Natural killer cell (primary cell): ENCODE results near the gene B3GNT3. TPM values are rescaled to one million over a fixed set of nuclear protein-coding genes. Genes with fewer than 3 reads are reported as not detected.

Experiments
- ATAC-seq, 3 donors: fragments of 150-1000 bp in 2 of 3; fragments of 200-7000 bp in 1 of 3; cut with Tn5 transposase; 1 replicate in 1 of 3; 2 replicates in 2 of 3; pipeline ENCODE4 v1.10.0; 2021; ENCODE audit warnings: mild to moderate bottlenecking in 2 of 3, moderate library complexity in 2 of 3
- DNase-seq, 2 donors: peaks; one replicate each; pipeline versions ENCODE4 v3.0.0 to v3.0.0-alpha.2; 2013 to 2021; ENCODE audit warnings: mixed read lengths in 1 of 2
- H3K27ac ChIP-seq: one replicate; pipeline ENCODE4 v1.5.1; 2013; ENCODE audit warnings: mild to moderate bottlenecking, low read length
- H3K27me3 ChIP-seq: one replicate; pipeline ENCODE4 v1.6.1; 2013; ENCODE audit warnings: low read length; ENCODE audit not compliant: control insufficient read depth, insufficient read depth
- H3K36me3 ChIP-seq: one replicate; pipeline ENCODE4 v1.6.1; 2013; ENCODE audit warnings: low read length; ENCODE audit not compliant: control insufficient read depth, insufficient read depth
- H3K4me1 ChIP-seq: one replicate; pipeline ENCODE4 v1.6.1; 2013; ENCODE audit warnings: low read length; ENCODE audit not compliant: control insufficient read depth, insufficient read depth
- H3K4me3 ChIP-seq: one replicate; pipeline ENCODE4 v1.5.1; 2013; ENCODE audit warnings: low read length
- H3K9me3 ChIP-seq: one replicate; pipeline ENCODE4 v1.6.1; 2013; ENCODE audit warnings: low read length; ENCODE audit not compliant: control insufficient read depth, insufficient read depth
- H3K27ac Mint-ChIP-seq, 2 donors: one replicate each; pipeline ENCODE4 v1.8.0; 2022; ENCODE audit warnings: mild to moderate bottlenecking in 2 of 2, mixed read lengths in 2 of 2, moderate library complexity in 1 of 2
- H3K27me3 Mint-ChIP-seq, 2 donors: one replicate each; pipeline ENCODE4 v1.8.0; 2022; ENCODE audit warnings: low read depth in 2 of 2, mixed read lengths in 2 of 2
- H3K36me3 Mint-ChIP-seq: one replicate; pipeline ENCODE4 v1.8.0; 2022; ENCODE audit warnings: mixed read lengths
- H3K4me1 Mint-ChIP-seq, 2 donors: one replicate each; pipeline ENCODE4 v1.8.0; 2022; ENCODE audit warnings: mixed read lengths in 2 of 2
- H3K4me3 Mint-ChIP-seq: one replicate; pipeline ENCODE4 v1.8.0; 2022; ENCODE audit warnings: mild to moderate bottlenecking, moderate library complexity, mixed read lengths
- H3K9me3 Mint-ChIP-seq, 2 donors: one replicate each; pipeline ENCODE4 v1.8.0; 2022; ENCODE audit warnings: mixed read lengths in 2 of 2
- WGBS: methylation state at CpG from one replicate; pipeline ENCODE4 v1.1.7; 2013; ENCODE audit warnings: missing lambda C conversion rate; ENCODE audit not compliant: insufficient coverage; 5-methylcytosine and 5-hydroxymethylcytosine counted together
- intact Hi-C: fragments of 100-400 bp; cut with micrococcal nuclease; formaldehyde crosslinking; loops from one replicate; pipeline ENCODE4 v1.14.2; 2022
- total RNA-seq, 4 donors: library from RNA; stranded (reverse); fragments of 120-200 nt in 1 of 4; gene quantifications; one replicate each; pipeline versions ENCODE4 v1.2.3 to v1.2.4, GENCODE V29; 2013 to 2022
- TF ChIP-seq, protein P1 (sequence below): fragments of 200-600 bp; IDR thresholded peaks from one replicate; pipeline ENCODE4 v1.8.0; 2022; ENCODE audit warnings: antibody characterized with exemption

Gene B3GNT3
- total RNA-seq, 3 donors from 2014 or later (not counting 1 experiment from before 2014, with no cell fraction given), result not detected

GRCh38 chr19:17835182-17836006 lies 40.5 kb downstream of the B3GNT3 start:
- Histone ChIP-seq H3K9me3 (no peaks in the 10 kb centered on the region), H3K36me3 (peaks cover 83% of the 10 kb centered on the region), H3K27ac (no peak overlapping the region), H3K4me3 (no peak overlapping the region), H3K27me3 (no peaks in the 10 kb centered on the region), H3K4me1 (no peaks in the 10 kb centered on the region)
- Mint-ChIP-seq H3K36me3 (peaks cover 14% of the 10 kb centered on the region), H3K4me1 (peaks cover 6 to 17% of the 10 kb centered on the region in 2 donors), H3K4me3 (no peak overlapping the region), H3K9me3 (no peaks in the 10 kb centered on the region), H3K27me3 (no peaks in the 10 kb centered on the region), H3K27ac (peak overlapping the region; percentile 25 to 66)
- DNase-seq, result no peak
- WGBS, result 90% methylated on average over 8 of the region's 8 CpGs
- TF ChIP-seq, protein P1, sequence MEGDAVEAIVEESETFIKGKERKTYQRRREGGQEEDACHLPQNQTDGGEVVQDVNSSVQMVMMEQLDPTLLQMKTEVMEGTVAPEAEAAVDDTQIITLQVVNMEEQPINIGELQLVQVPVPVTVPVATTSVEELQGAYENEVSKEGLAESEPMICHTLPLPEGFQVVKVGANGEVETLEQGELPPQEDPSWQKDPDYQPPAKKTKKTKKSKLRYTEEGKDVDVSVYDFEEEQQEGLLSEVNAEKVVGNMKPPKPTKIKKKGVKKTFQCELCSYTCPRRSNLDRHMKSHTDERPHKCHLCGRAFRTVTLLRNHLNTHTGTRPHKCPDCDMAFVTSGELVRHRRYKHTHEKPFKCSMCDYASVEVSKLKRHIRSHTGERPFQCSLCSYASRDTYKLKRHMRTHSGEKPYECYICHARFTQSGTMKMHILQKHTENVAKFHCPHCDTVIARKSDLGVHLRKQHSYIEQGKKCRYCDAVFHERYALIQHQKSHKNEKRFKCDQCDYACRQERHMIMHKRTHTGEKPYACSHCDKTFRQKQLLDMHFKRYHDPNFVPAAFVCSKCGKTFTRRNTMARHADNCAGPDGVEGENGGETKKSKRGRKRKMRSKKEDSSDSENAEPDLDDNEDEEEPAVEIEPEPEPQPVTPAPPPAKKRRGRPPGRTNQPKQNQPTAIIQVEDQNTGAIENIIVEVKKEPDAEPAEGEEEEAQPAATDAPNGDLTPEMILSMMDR, result no peak
- no peak for ATAC-seq
- intact Hi-C loops, result no loop called here

DNA sequence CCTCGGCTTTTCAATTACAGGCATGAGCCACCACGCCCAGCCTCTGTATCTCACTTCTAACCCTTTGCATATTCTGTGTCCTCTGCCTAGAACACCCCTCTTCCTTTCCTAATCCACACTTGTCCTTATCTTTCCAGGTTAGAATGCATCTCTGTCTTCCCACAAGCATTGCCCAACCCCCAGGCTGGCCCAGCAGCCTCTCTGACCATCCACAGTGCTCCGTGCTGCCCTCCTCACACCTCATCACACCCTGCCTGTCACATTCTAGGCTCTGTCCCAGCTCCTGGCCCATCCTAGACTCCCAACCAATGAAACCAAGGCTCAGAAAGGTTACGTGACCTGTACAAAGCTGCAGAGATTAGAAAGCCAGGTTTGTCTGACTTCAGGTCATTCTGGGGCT lies 41.6 kb downstream of the B3GNT3 start:
- peaks cover 14% of the 10 kb centered on the region for H3K36me3 Mint-ChIP-seq
- Histone ChIP-seq H3K27ac (no peak overlapping the region), H3K4me3 (no peak overlapping the region), H3K9me3 (no peaks in the 10 kb centered on the region), H3K4me1 (no peaks in the 10 kb centered on the region), H3K36me3 (peaks cover 87% of the 10 kb centered on the region), H3K27me3 (no peaks in the 10 kb centered on the region)
- peaks cover 6 to 20% of the 10 kb centered on the region in 2 donors for H3K4me1 Mint-ChIP-seq
- H3K27me3 Mint-ChIP-seq, result no peaks in the 10 kb centered on the region
- no peak for ATAC-seq
- intact Hi-C loops, result no loop called here
- TF ChIP-seq, protein P1, result no peak
- peak overlapping the region; percentile 25 to 66 for H3K27ac Mint-ChIP-seq
- no peaks in the 10 kb centered on the region for H3K9me3 Mint-ChIP-seq
- H3K4me3 Mint-ChIP-seq, result no peak overlapping the region
- no peak for DNase-seq
- 98% methylated on average over 4 of the region's 4 CpGs for WGBS

GRCh38 chr19:17837972-17838371 lies 43.0 kb downstream of the B3GNT3 start:
- Histone ChIP-seq H3K36me3 (peaks cover 83% of the 10 kb centered on the region), H3K9me3 (no peaks in the 10 kb centered on the region), H3K4me3 (no peak overlapping the region), H3K27me3 (no peaks in the 10 kb centered on the region), H3K4me1 (peaks cover 2% of the 10 kb centered on the region), H3K27ac (no peak overlapping the region)
- no peaks in the 10 kb centered on the region for H3K27me3 Mint-ChIP-seq
- ATAC-seq (no peak), DNase-seq (no peak)
- WGBS, result 98% methylated on average over 6 of the region's 7 CpGs
- TF ChIP-seq, protein P1, result no peak
- intact Hi-C loops, result no loop called here
- H3K27ac Mint-ChIP-seq, result peak overlapping the region in 1 of 2 donors; percentile 56
- H3K36me3 Mint-ChIP-seq, result peaks cover 14% of the 10 kb centered on the region
- no peaks in the 10 kb centered on the region for H3K9me3 Mint-ChIP-seq
- peaks cover 6 to 21% of the 10 kb centered on the region in 2 donors for H3K4me1 Mint-ChIP-seq
- no peak overlapping the region for H3K4me3 Mint-ChIP-seq
